GM21825 (cell line): ENCODE results near the gene EXOC2.

Experiments used
- ATAC-seq: cut with Tn5 transposase; IDR thresholded peaks from one replicate; pipeline ENCODE4 v1.9.1; 2021; ENCODE audit warnings: mild to moderate bottlenecking, moderate library complexity; ENCODE audit not compliant: unreplicated experiment

The EXOC2 gene

GRCh38 chr6:474453-475185, 218.3 kb downstream of the EXOC2 start:
- ATAC-seq, result peak; percentile 77

GRCh38 chr6:473768-474452, 219.0 kb downstream of the EXOC2 start:
- ATAC-seq, result no peak

DNA sequence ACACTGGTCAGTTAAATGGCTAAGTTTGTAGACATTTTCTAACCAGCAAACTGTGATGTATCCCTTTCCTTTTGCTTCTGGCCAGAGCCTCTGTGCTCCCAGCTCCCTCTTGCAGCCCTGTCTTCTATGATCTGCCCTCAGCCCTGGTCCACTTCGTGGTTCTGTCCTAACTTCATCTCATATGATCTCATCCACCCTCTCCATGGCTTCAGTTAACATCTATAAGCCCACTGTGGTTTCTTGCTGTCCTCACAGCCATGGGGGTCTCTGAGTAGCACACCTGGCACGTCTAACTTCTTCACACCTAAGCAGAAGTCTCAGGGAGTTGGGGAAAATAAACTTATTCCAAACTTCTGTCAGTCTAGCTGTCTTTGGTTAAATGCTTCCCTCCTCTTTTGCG, 219.6 kb downstream of the EXOC2 start:
- ATAC-seq, result no peak

DNA sequence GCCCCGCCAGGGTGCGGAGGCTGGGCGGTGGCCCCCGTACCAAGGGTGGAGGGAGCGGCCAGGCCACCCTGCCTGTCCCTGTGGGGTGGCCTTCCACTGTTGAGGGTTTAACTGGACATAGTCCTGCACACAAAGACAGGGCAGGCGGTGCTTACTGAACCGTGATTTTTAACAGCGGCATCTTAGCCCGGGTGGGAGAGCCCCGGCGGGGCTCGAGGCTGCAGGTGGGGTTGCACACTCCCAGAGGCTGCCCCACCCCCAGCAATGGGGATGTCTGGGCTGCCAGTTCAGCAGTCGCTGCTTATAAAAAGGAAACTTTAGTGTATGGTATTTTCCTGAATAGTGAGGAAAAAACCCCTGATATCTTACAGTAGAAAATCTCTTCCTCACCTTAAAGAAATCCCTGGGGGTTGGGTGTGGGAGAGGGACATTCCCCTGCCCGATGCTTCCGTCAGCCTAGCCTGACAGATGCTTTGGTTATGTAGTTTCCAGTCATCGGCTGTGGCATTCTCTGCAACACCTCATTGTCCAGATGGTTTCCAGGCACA, 222.0 kb downstream of the EXOC2 start:
- peak; percentile 46 for ATAC-seq

GRCh38 chr6:470051-470900, 222.7 kb downstream of the EXOC2 start:
- ATAC-seq, result peak; percentile 2

GRCh38 chr6:467671-468082, 225.3 kb downstream of the EXOC2 start:
- ATAC-seq, result no peak

DNA sequence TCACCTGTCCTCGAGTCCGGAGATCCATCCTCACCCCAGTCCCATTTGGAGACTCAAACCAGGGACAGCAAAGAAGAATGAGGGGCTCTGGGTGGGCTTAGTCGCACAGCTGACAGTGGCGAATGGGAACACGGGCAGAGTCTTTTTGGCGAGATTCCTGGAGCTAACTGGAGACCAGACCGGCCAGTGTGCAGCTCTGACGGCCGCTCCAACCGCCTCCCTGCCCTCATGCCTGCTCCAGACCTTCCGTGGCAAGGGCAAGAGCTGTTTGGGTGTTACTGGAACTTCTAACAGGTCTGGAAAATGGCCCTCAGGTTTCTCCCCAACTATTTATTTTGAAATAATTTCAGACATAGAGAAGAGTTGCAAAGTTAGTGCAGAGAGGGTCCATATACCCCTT, 225.8 kb downstream of the EXOC2 start:
- ATAC-seq, result no peak

DNA sequence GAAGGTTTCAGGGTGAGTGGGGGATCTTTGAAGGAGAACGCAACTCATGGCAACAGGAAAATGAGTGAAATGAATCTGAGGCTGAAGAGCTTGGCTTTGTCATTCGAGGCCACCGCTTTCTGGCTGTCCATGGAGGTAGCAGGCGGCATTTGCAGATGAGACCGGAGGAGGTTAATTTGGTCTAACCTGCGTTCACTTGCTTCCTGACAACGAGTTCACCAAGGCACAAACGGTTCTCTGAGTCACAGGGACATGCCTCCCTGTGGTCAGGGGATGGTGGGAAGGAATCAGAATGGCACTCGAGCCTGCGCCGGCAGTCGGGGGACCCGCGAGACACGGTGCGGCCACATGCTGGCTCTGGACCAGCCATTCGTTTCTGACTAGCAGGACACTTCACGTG, 226.4 kb downstream of the EXOC2 start:
- ATAC-seq, result no peak

GRCh38 chr6:465531-466348, 227.2 kb downstream of the EXOC2 start:
- no peak for ATAC-seq

GRCh38 chr6:456887-457286, 236.1 kb downstream of the EXOC2 start:
- ATAC-seq, result no peak

GRCh38 chr6:456358-456867, 236.5 kb downstream of the EXOC2 start:
- no peak for ATAC-seq

DNA sequence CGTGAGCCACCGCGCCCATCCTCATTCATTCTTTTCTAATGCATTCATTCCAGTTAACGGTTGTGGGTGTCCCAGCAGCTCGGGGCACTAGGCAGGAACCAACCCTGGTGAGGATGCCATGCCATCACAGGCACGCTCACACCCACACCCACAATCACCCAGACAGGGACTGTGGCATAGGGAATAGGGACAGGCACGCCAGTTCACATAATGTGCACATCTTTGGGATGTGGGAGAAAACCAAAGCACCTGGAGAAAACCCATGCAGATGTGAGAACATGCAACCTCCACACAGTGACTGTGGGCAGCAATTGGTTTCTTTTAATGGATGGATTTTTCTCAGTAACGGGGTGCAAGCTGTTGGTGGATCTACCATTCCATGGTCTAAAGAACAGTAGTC, 237.1 kb downstream of the EXOC2 start:
- no peak for ATAC-seq

GRCh38 chr6:455006-455585, 237.8 kb downstream of the EXOC2 start:
- no peak for ATAC-seq

GRCh38 chr6:454148-454991, 238.6 kb downstream of the EXOC2 start:
- ATAC-seq, result no peak

DNA sequence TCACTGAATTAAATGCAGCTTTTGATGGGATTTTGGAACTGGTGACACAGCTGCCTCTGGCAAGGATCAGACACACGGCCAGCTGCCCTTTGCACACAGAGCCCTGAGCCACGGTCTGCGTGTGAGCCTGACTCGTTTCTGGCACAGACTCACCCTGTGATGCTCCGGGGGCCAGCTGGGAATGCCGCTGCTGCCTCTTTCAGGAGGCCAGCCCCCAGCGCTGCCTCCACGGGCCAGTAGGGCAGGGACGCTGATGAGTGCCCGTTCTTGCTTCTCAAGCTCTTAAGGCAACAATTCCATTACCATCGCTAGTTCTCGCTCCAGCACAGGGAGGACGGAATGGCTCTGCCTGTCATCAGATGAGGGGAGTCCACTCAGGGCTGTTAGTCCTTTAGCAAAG, 239.8 kb downstream of the EXOC2 start:
- no peak for ATAC-seq

- no peak for ATAC-seq
These were observed 240.5 kb downstream of the EXOC2 start for GRCh38 chr6:452301-453067.

- ATAC-seq, result no peak
These were observed 241.1 kb downstream of the EXOC2 start for GRCh38 chr6:451847-452246.

- ATAC-seq, result no peak
These were observed 241.6 kb downstream of the EXOC2 start for GRCh38 chr6:451336-451735.
